Amniotic epithelial cell (primary cell): ENCODE data around the gene ZNF362.

Experiments used
- DNase-seq: peaks from one replicate; pipeline ENCODE4 v3.0.0-alpha.2; 2010; ENCODE audit warnings: low read depth

ZNF362 gene

GRCh38 chr1:33244809-33245186, 11.5 kb upstream of the ZNF362 start:
- peak; percentile 83 for DNase-seq

GRCh38 chr1:33246171-33246570, 10.1 kb upstream of the ZNF362 start:
- no peak for DNase-seq

GRCh38 chr1:33247545-33247944, 8.7 kb upstream of the ZNF362 start:
- DNase-seq = no peak

- peak; percentile 72 for DNase-seq
Measured at GRCh38 chr1:33248244-33248643, 8.0 kb upstream of the ZNF362 start.

- no peak for DNase-seq
Measured at GRCh38 chr1:33249422-33249821, 6.9 kb upstream of the ZNF362 start.

- no peak for DNase-seq
Measured at GRCh38 chr1:33250217-33250616, 6.1 kb upstream of the ZNF362 start.

GRCh38 chr1:33250724-33251123, 5.6 kb upstream of the ZNF362 start:
- no peak for DNase-seq

- DNase-seq = no peak
Measured at GRCh38 chr1:33254491-33254890, 1.8 kb upstream of the ZNF362 start.

GRCh38 chr1:33255347-33256220, 708 bp upstream of the ZNF362 start:
- no peak for DNase-seq

GRCh38 chr1:33256221-33256470, 146 bp upstream of the ZNF362 start:
- DNase-seq = no peak

- DNase-seq = no peak
Measured at GRCh38 chr1:33257207-33257771, 997 bp downstream of the ZNF362 start.

- peak; percentile 16 for DNase-seq
Measured at GRCh38 chr1:33257772-33258712, 1.8 kb downstream of the ZNF362 start.

GRCh38 chr1:33258788-33259274, 2.5 kb downstream of the ZNF362 start:
- DNase-seq = no peak

- no peak for DNase-seq
Measured at GRCh38 chr1:33259879-33260278, 3.6 kb downstream of the ZNF362 start.

GRCh38 chr1:33260439-33260838, 4.1 kb downstream of the ZNF362 start:
- no peak for DNase-seq

GRCh38 chr1:33261344-33261743, 5.1 kb downstream of the ZNF362 start:
- peak; percentile 50 for DNase-seq

- DNase-seq = no peak
Measured at GRCh38 chr1:33263890-33264504, 7.7 kb downstream of the ZNF362 start.

- no peak for DNase-seq
Measured at GRCh38 chr1:33265780-33266605, 9.7 kb downstream of the ZNF362 start.

- no peak for DNase-seq
Measured at GRCh38 chr1:33266766-33267165, 10.5 kb downstream of the ZNF362 start.

- DNase-seq = no peak
Measured at GRCh38 chr1:33267468-33268205, 11.3 kb downstream of the ZNF362 start.

- no peak for DNase-seq
Measured at GRCh38 chr1:33268457-33268856, 12.2 kb downstream of the ZNF362 start.
